ENCODE results near the gene SLCO3A1.
A peak's percentile ranks its signal among the peaks of the same experiment; 100 is the strongest.

The SLCO3A1 gene

DNA sequence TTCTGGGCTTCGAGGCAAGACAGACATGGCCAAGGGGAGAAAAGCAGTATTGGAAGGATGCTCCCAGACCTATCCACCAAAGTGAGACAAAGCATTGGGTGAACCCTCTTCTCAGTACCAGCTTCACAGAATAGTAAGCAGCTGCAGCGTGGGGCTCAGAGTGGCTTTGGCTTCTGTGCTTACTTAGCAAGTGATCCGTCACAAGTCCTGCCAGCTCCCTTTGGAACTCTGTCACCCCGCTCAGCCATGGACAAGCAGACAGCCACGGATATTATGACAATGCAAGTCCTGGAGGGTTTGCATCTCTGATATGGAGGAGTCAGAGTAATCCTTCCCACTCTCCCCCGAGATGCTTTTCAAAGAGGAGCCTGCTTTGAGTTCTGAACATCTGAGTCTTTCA, 90.8 kb downstream of the SLCO3A1 start:
- no peak for DNase-seq (ENCODE audit: low spot score)
- ChIA-PET POLR2A (ENCODE audit: low non-redundant PET) (no interaction called here), CTCF (interaction anchor here (0.5 kb wide), 1 partner anchor 12 kb away, joined by 3 read pairs; no protein-coding TSS in a partner anchor)
- TF ChIP-seq, protein P1, sequence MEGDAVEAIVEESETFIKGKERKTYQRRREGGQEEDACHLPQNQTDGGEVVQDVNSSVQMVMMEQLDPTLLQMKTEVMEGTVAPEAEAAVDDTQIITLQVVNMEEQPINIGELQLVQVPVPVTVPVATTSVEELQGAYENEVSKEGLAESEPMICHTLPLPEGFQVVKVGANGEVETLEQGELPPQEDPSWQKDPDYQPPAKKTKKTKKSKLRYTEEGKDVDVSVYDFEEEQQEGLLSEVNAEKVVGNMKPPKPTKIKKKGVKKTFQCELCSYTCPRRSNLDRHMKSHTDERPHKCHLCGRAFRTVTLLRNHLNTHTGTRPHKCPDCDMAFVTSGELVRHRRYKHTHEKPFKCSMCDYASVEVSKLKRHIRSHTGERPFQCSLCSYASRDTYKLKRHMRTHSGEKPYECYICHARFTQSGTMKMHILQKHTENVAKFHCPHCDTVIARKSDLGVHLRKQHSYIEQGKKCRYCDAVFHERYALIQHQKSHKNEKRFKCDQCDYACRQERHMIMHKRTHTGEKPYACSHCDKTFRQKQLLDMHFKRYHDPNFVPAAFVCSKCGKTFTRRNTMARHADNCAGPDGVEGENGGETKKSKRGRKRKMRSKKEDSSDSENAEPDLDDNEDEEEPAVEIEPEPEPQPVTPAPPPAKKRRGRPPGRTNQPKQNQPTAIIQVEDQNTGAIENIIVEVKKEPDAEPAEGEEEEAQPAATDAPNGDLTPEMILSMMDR (conservative IDR thresholded peaks at IDR 0.05; ENCODE audit: low read depth) = no peak
- H3K27ac ChIP-seq = peak overlapping the region; percentile 38

DNA sequence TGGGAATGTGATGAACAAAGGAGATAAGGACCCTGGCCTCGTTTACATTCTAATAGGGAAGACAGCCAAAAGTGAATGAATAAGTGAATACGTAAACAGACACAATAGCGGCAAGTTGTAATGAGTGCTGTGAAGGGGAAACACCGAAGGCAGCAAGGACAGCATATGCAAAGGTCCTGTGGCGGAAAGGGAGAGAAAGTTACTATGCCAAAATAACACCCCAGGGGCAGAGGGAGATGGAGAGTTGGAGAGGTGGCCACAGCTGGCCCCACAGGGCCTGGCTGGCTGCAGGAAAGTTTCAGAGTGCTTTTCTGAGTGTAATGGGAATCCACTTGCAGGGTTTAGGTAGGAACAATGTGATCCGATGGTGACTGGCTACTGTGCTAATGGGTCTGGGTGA, 91.9 kb downstream of the SLCO3A1 start:
- POLR2A ChIA-PET (ENCODE audit: low non-redundant PET) = no interaction called here
- CTCF ChIA-PET = no interaction called here
- TF ChIP-seq, protein P1 (conservative IDR thresholded peaks at IDR 0.05; ENCODE audit: low read depth) = no peak

DNA sequence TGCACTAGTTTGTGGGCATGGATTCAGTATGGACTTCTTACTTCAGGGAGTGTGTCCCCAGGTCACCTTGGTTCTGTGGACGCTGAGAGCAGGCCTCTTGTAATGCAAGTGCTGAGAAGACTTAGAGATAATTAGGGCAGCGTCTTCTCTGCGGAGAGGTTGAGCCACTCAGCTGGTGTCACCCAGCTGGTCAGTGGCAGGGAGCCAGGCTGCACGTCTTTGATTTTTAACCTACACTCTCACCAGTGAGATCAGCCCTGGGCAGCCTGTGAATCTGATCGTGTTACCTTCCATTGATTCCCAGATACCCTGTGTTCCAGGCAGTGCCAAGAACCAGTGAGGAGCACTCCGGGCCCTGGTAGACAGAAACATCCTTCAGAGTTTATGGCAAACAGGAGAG, 92.6 kb downstream of the SLCO3A1 start:
- ChIA-PET POLR2A (ENCODE audit: low non-redundant PET) (no interaction called here), CTCF (no interaction called here)
- H3K27ac ChIP-seq = peak overlapping the region; percentile 36
- no peak for DNase-seq (ENCODE audit: low spot score)
- TF ChIP-seq, protein P1 (conservative IDR thresholded peaks at IDR 0.05; ENCODE audit: low read depth) = no peak

More for the DNA sequence above, 91.9 kb downstream of the SLCO3A1 start:
- no peak for DNase-seq (ENCODE audit: low spot score)
- H3K27ac ChIP-seq = no peak overlapping the region

DNA sequence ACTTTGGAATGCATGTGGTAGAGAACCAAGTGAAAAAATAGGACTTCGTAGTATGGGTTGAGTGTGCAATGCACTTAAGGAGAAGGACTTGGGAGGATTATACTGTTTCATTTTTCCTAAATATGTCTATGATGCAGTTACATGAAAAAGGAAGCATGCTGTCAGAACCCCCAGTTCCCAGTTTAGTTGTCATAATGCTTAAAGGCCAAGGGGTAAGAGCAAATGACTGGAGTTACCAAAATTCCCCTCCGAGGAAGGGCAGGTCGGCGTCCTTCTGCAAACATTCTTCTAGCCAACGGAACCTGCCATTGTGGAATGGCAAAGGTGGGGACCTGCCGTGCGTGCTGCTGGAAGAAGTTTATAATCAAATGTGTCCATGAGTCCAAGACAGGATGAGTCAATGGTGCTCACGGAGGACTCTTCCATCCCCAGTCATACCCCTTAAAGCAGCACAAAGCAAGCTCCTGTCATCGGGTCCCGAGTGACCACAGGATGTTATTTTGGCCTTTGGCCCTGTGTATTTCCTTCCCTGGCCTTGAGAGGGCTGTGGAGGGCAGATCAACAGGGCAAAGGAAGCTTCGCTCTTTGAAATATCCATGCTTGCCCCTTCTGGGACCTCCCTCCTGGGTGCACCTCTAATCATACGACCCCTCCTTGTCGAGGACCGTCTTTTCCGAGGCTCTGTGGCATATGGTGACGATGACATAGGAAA, 93.2 kb downstream of the SLCO3A1 start:
- TF ChIP-seq, protein P1 (conservative IDR thresholded peaks at IDR 0.05; ENCODE audit: low read depth) = no peak
- peak overlapping the region; percentile 94 for H3K27ac ChIP-seq
- CTCF ChIA-PET = interaction anchor here (0.9 to 1.7 kb wide), 2 partner anchors 79 to 93 kb away, joined by 5 to 6 read pairs; partner anchors contain the start of gene SLCO3A1
- no peak for DNase-seq (ENCODE audit: low spot score)
- POLR2A ChIA-PET (ENCODE audit: low non-redundant PET) = no interaction called here

DNA sequence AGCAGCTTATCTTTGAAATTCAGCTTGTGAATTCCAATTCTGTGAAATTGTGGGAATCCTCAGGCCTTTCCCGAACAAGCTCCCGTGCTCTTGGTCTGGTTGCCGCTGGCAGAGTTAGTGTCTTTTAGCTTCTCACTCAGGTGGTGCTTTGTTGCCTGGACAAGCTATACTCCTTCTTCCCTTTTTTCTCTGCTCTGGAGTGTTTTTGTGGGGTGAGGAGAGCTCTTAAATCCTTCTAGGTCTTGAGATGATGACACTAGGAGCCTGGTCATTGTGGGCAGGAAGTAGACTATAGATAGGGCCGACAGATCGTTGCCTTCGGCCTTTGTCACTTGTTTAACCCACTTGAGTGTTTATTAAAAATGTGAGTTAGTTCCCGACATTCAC, 93.8 kb downstream of the SLCO3A1 start:
- ChIA-PET CTCF (interaction anchor here (0.6 to 1.7 kb wide), 3 partner anchors 11 to 93 kb away, joined by 3 to 6 read pairs (median 5); partner anchors contain the start of gene SLCO3A1), POLR2A (ENCODE audit: low non-redundant PET) (no interaction called here)
- DNase-seq (ENCODE audit: low spot score) = no peak
- H3K27ac ChIP-seq = peak overlapping the region; percentile 94
- TF ChIP-seq, protein P1 (conservative IDR thresholded peaks at IDR 0.05; ENCODE audit: low read depth) = no peak

DNA sequence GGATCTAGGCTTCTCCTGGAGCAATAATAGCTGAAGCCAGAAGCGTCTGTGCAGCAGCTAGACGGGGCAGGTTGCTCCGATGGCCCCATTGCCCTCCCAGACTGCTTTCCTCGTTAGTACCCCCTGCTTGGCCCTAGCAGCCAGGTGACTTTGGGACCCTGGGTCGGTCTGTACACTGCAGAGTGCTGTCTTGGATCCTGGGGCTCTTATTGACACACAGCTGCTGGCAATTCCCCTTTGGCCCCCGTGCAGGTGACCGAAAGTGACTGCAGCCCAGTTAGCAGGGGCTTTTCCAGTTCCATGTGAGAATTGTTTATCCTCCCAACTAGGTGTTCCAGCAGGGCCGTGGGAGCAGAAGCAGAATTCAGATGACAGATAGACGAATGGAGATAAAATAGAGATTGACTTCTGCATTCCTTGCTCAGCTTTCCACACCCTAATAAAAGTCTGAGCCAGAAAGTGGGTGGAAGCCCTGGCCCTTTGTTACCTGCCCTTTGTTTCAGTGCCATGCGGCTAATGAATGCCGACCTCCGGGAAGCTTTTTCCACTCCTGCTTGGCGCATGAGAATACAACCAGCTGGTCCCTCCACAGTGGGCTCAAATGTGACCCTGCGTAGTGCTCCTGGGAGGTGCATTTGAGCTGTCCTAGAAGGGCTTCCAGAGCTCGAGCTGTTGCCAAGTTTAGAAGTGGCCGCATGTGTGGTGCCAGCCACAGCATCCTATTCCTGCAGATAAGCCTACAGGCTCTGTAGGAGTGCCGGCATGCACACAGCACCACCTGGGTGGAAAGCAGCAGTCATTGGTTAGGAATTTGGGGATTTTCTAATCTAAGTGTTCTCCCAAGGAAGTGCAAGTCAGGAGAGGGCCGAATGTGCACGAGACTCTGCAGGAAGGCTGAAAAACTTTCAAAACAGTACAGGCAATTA, 94.4 kb downstream of the SLCO3A1 start:
- CTCF ChIA-PET = interaction anchor here (0.6 to 1.7 kb wide), 4 partner anchors 10 to 217 kb away, joined by 3 to 6 read pairs (median 3); partner anchors contain the start of gene SLCO3A1

More for the DNA sequence above, 94.4 kb downstream of the SLCO3A1 start:
- POLR2A ChIA-PET (ENCODE audit: low non-redundant PET) = no interaction called here
- TF ChIP-seq, protein P1 (conservative IDR thresholded peaks at IDR 0.05; ENCODE audit: low read depth) = no peak
- H3K27ac ChIP-seq = peak overlapping the region; percentile 94
- DNase-seq (ENCODE audit: low spot score) = peak; percentile 90
